Loucy (cell line): Measurements from ENCODE around the gene PLCL2.

Experiments used
- H2AFZ ChIP-seq: fragments of 200-600 bp; sonication (generic); 2 replicates; pipeline ENCODE4 v1.6.0; 2016; ENCODE audit warnings: antibody characterized with exemption, mild to moderate bottlenecking, low read length, moderate library complexity
- H3F3A ChIP-seq: fragments of 200-600 bp; 2 replicates; pipeline ENCODE4 v1.6.0; 2016; ENCODE audit warnings: antibody characterized with exemption, low read depth, mild to moderate bottlenecking
- H3K27me3 ChIP-seq: fragments of 200-600 bp; sonication (generic); 2 replicates; pipeline ENCODE4 v1.6.1; 2014; ENCODE audit warnings: low read length, mild to moderate bottlenecking; ENCODE audit not compliant: insufficient read depth, poor library complexity, severe bottlenecking
- H3K36me3 ChIP-seq: fragments of 200-600 bp; sonication (generic); 2 replicates; pipeline ENCODE4 v1.6.1; 2016; ENCODE audit warnings: low read length; ENCODE audit not compliant: insufficient read depth
- H3K4me1 ChIP-seq: fragments of 200-600 bp; sonication (generic); 2 replicates; pipeline ENCODE4 v1.5.1; 2014; ENCODE audit warnings: low read length, mild to moderate bottlenecking; ENCODE audit not compliant: insufficient read depth, poor library complexity, severe bottlenecking
- H3K4me2 ChIP-seq: fragments of 200-600 bp; sonication (generic); 2 replicates; pipeline ENCODE4 v1.6.0; 2014; ENCODE audit warnings: antibody characterized with exemption, low read length, low read depth, mild to moderate bottlenecking; ENCODE audit not compliant: poor library complexity, severe bottlenecking
- H3K4me3 ChIP-seq: fragments of 200-600 bp; sonication (generic); 2 replicates; pipeline ENCODE4 v1.5.1; 2014; ENCODE audit warnings: low read length, mild to moderate bottlenecking, mixed read lengths; ENCODE audit not compliant: poor library complexity, severe bottlenecking
- H3K79me2 ChIP-seq: fragments of 200-600 bp; sonication (generic); 2 replicates; pipeline ENCODE4 v1.6.1; 2014; ENCODE audit warnings: low read length; ENCODE audit not compliant: insufficient read depth
- H3K9ac ChIP-seq: fragments of 200-600 bp; sonication (generic); 2 replicates; pipeline ENCODE4 v1.6.0; 2014; ENCODE audit warnings: mild to moderate bottlenecking, low read depth, low read length, moderate library complexity; ENCODE audit not compliant: poor library complexity, severe bottlenecking
- H3K9me2 ChIP-seq: fragments of 200-600 bp; sonication (generic); replicated peaks from 2 replicates; pipeline ENCODE4 v1.6.1; 2016; ENCODE audit warnings: low read depth, low read length, mixed read lengths
- H3K9me3 ChIP-seq: fragments of 200-600 bp; sonication (generic); 2 replicates; pipeline ENCODE4 v1.6.1; 2014; ENCODE audit warnings: mild to moderate bottlenecking, antibody characterized with exemption, low read length, low read depth; ENCODE audit not compliant: insufficient read depth
- H4K20me1 ChIP-seq: fragments of 200-600 bp; sonication (generic); 2 replicates; pipeline ENCODE4 v1.6.0; 2014; ENCODE audit warnings: antibody characterized with exemption, low read length, mild to moderate bottlenecking; ENCODE audit not compliant: insufficient read depth, poor library complexity, severe bottlenecking
- EZH2phosphoT487 ChIP-seq: fragments of 200-600 bp; IDR thresholded peaks from 2 replicates; pipeline ENCODE4 v1.6.1; 2018; ENCODE audit warnings: antibody characterized with exemption, mild to moderate bottlenecking, moderate library complexity, borderline replicate concordance
- TF ChIP-seq, protein P1 (sequence below): fragments of 200-600 bp; sonication (generic); conservative IDR thresholded peaks from 2 replicates; pipeline ENCODE4 v1.5.1; 2014; ENCODE audit warnings: mild to moderate bottlenecking, antibody characterized with exemption, low read length

Gene PLCL2

DNA sequence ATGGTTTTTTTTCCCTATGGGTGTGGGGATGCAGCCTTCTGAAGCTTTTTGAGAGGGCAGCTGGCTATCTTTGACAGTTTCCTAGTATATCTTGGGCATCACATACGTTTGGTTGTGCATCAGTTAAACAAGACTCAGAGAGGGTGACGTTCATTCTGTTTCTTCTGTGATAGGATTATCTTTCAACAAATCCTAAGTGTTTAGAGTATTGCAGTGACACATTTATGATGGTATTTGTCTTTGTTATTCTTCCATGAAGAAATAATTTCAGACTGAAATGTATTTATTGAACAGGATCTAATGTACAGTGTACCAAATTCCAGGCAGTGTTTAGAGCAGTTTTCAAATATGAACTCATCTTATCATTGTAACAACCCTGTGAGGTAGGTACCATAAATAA lies 114.4 kb downstream of the PLCL2 start:
- no peaks in the 10 kb centered on the region for H3K9me2 ChIP-seq
- no peak overlapping the region for H3K4me3 ChIP-seq
- H3K36me3 ChIP-seq, result no peaks in the 10 kb centered on the region
- TF ChIP-seq EZH2phosphoT487, result no peak
- TF ChIP-seq, protein P1, sequence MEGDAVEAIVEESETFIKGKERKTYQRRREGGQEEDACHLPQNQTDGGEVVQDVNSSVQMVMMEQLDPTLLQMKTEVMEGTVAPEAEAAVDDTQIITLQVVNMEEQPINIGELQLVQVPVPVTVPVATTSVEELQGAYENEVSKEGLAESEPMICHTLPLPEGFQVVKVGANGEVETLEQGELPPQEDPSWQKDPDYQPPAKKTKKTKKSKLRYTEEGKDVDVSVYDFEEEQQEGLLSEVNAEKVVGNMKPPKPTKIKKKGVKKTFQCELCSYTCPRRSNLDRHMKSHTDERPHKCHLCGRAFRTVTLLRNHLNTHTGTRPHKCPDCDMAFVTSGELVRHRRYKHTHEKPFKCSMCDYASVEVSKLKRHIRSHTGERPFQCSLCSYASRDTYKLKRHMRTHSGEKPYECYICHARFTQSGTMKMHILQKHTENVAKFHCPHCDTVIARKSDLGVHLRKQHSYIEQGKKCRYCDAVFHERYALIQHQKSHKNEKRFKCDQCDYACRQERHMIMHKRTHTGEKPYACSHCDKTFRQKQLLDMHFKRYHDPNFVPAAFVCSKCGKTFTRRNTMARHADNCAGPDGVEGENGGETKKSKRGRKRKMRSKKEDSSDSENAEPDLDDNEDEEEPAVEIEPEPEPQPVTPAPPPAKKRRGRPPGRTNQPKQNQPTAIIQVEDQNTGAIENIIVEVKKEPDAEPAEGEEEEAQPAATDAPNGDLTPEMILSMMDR, result no peak
- H3K4me1 ChIP-seq, result peaks cover 30% of the 10 kb centered on the region
- 0 out of 2 replicates have a peak, but pooled peaks cover 4% of the 10 kb centered on the region for H3F3A ChIP-seq
- H4K20me1 ChIP-seq, result no peaks in the 10 kb centered on the region
- peaks cover 3% of the 10 kb centered on the region; the same call in 1 of the 2 replicates for H3K9me3 ChIP-seq
- H2AFZ ChIP-seq, result no peak overlapping the region
- peak overlapping the region; percentile 66 for H3K4me2 ChIP-seq
- H3K27me3 ChIP-seq, result no peaks in the 10 kb centered on the region
- no peaks in the 10 kb centered on the region for H3K79me2 ChIP-seq
- no peak overlapping the region for H3K9ac ChIP-seq

DNA sequence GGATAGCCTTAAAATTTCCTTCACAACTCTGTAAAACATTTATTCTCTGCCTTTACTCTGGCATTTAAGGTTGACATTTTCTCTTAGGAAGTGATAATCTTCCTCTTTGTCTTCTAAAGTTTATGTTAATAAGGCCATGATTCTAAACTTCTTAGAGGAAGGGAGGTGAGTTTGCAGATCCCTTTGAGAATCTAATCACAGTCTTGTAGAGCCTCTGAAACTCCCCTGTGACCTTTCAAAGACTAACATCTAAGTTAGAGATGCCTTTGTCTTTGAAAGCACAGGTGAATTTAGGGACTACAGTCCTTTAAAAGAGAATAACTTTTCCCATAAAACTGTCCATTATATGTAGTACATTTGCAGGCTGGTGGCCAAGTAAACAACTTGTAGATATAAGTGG lies 115.1 kb downstream of the PLCL2 start:
- Histone ChIP-seq H3K27me3 (no peaks in the 10 kb centered on the region), H3K4me2 (no peak overlapping the region), H3K9ac (no peak overlapping the region), H3K4me1 (peaks cover 29% of the 10 kb centered on the region), H3K79me2 (no peaks in the 10 kb centered on the region), H2AFZ (no peak overlapping the region), H3K9me2 (no peaks in the 10 kb centered on the region), H3F3A (0 out of 2 replicates have a peak, but pooled peaks cover 4% of the 10 kb centered on the region), H3K4me3 (no peak overlapping the region), H4K20me1 (no peaks in the 10 kb centered on the region), H3K36me3 (no peaks in the 10 kb centered on the region), H3K9me3 (peaks cover 3% of the 10 kb centered on the region; the same call in 1 of the 2 replicates)
- TF ChIP-seq, protein P1, result no peak
- no peak for TF ChIP-seq EZH2phosphoT487

DNA sequence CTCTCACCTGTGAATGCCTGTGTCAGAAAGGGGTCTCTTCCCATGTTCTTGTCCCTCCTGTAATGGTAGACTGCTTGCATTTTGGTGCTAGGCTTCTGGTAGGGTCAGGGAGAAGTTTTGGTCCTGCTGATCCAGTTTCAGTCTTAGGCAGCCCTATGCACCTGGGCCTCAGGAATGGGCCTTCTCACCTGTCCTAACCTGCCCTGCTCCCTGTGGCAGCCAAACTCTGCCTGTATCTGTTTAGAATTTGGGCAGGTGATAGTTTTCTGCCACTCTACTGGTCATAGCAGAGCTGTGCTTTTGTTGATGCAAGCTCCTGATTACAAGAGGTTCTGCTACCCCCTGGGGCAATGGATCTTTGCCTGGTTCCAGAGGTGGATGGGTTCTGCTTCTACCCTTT lies 118.7 kb downstream of the PLCL2 start:
- Histone ChIP-seq H3K27me3 (no peaks in the 10 kb centered on the region), H3K4me3 (no peak overlapping the region), H3F3A (0 out of 2 replicates have a peak, but pooled peaks cover 4% of the 10 kb centered on the region), H3K79me2 (no peaks in the 10 kb centered on the region), H2AFZ (no peak overlapping the region), H3K4me2 (no peak overlapping the region), H4K20me1 (no peaks in the 10 kb centered on the region), H3K9me3 (peaks cover 3% of the 10 kb centered on the region; the same call in 1 of the 2 replicates), H3K9ac (no peak overlapping the region), H3K4me1 (peaks cover 25% of the 10 kb centered on the region), H3K36me3 (no peaks in the 10 kb centered on the region), H3K9me2 (no peaks in the 10 kb centered on the region)
- TF ChIP-seq EZH2phosphoT487, result no peak
- TF ChIP-seq, protein P1, result no peak
